A549 (cell line): ENCODE data around the gene BCL2L11. TPM values are rescaled to one million over a fixed set of nuclear protein-coding genes. Genes with fewer than 3 reads are reported as not detected.

Source experiments
- ATAC-seq, 2 experiments: fragments of 200-7000 bp in 1 of 2; fragments of >200 bp in 1 of 2; cut with Nextera tagmentation in 1 of 2; cut with Tn5 transposase in 1 of 2; 3 replicates each; pipeline versions ENCODE4 v1.8.0 to v1.9.1; 2018 to 2020; ENCODE audit warnings: mild to moderate bottlenecking in 1 of 2, moderate library complexity in 1 of 2
- CTCF ChIA-PET: fragments of 300-600 bp; sonication (Branson Sonifier 250); formaldehyde crosslinking; extraction: SDS; loops from one replicate; lab custom pipeline; 2021; ENCODE audit warnings: antibody characterized with exemption, inconsistent platforms; lab: Yijun Ruan, JAX
- POLR2A ChIA-PET: fragments of 350-600 bp; formaldehyde crosslinking; extraction: SDS; loops from one replicate; lab custom pipeline; 2021; ENCODE audit warnings: antibody characterized with exemption, inconsistent platforms; lab: Yijun Ruan, JAX
- DNase-seq, 2 experiments: peaks; one replicate each; pipeline versions ENCODE4 v3.0.0 to v3.0.0-alpha.2; 2011 to 2016; ENCODE audit warnings: low read depth in 1 of 2, low spot score in 1 of 2
- FAIRE-seq: peaks from 2 replicates; lab custom pipeline; 2011; peaks lifted over from hg19 to GRCh38; lab: Jason Lieb, UNC
- H3K27ac ChIP-seq, 2 experiments: fragments of >200 bp; sonication (Bioruptor Twin); formaldehyde crosslinking; 3 replicates each; pipeline ENCODE4 v1.5.1; 2016 to 2017
- H3K4me1 ChIP-seq: fragments of >200 bp; sonication (Bioruptor Twin); formaldehyde crosslinking; 3 replicates; pipeline ENCODE4 v1.6.1; 2016
- H3K4me2 ChIP-seq: fragments of >200 bp; sonication (Bioruptor Twin); formaldehyde crosslinking; 3 replicates; pipeline ENCODE4 v1.6.1; 2016
- H3K4me3 ChIP-seq: fragments of >200 bp; sonication (Bioruptor Twin); formaldehyde crosslinking; 3 replicates; pipeline ENCODE4 v1.5.1; 2016
- H3K9me3 ChIP-seq: fragments of >200 bp; sonication (Bioruptor Twin); formaldehyde crosslinking; 3 replicates; pipeline ENCODE4 v1.6.1; 2016
- BCL3 ChIP-seq: fragments of >200 bp; sonication (Bioruptor Twin); formaldehyde crosslinking; IDR thresholded peaks from 3 replicates; pipeline ENCODE4 v1.6.1; 2016
- BHLHE40 ChIP-seq: IDR thresholded peaks from 2 replicates; pipeline ENCODE4 v1.6.1; 2012; ENCODE audit warnings: low read depth, low read length, inconsistent platforms
- CBX2 ChIP-seq: fragments of 200-600 bp; sonication (generic); IDR thresholded peaks from 2 replicates; pipeline ENCODE4 v1.6.1; 2016; ENCODE audit warnings: low read depth, mild to moderate bottlenecking, borderline replicate concordance
- CBX8 ChIP-seq: fragments of 200-600 bp; sonication (generic); IDR thresholded peaks from 2 replicates; pipeline ENCODE4 v1.6.1; 2016
- CEBPB ChIP-seq, 2 experiments: fragments of >200 bp in 1 of 2; sonication (Bioruptor Twin) in 1 of 2; formaldehyde crosslinking in 1 of 2; IDR thresholded peaks; 2 replicates each; pipeline ENCODE4 v1.6.1; 2012 to 2016
- CHD2 ChIP-seq: fragments of 150-350 bp; IDR thresholded peaks from 2 replicates; pipeline ENCODE4 v1.6.1; 2014; ENCODE audit warnings: low read length; ENCODE audit not compliant: partially characterized antibody
- E2F6 ChIP-seq: IDR thresholded peaks from 2 replicates; pipeline ENCODE4 v1.6.1; 2012; ENCODE audit warnings: low read depth, borderline replicate concordance
- EHF ChIP-seq: fragments of 250-450 bp; sonication (Bioruptor Pico); IDR thresholded peaks from 2 replicates; pipeline ENCODE4 v1.5.0; 2020; ENCODE audit warnings: mild to moderate bottlenecking
- EP300 ChIP-seq, 2 experiments: fragments of >200 bp; sonication (Bioruptor Twin); formaldehyde crosslinking; IDR thresholded peaks; 2 replicates in 1 of 2; 3 replicates in 1 of 2; pipeline ENCODE4 v1.6.1; 2016 to 2017
- ESRRA ChIP-seq: fragments of 150-350 bp; IDR thresholded peaks from 2 replicates; pipeline ENCODE4 v1.6.1; 2014; ENCODE audit warnings: mild to moderate bottlenecking, low read length, borderline replicate concordance
- HDAC2 ChIP-seq: fragments of 200-600 bp; sonication (generic); IDR thresholded peaks from 2 replicates; pipeline ENCODE4 v1.6.1; 2016
- HEYL ChIP-seq: fragments of 250-450 bp; sonication (Bioruptor Pico); IDR thresholded peaks from 2 replicates; pipeline ENCODE4 v1.8.0; 2021; ENCODE audit warnings: mild to moderate bottlenecking, moderate library complexity
- HOXB13 ChIP-seq: fragments of 250-450 bp; sonication (Bioruptor Pico); IDR thresholded peaks from 2 replicates; pipeline ENCODE4 v1.5.0; 2020; ENCODE audit warnings: low read depth, mild to moderate bottlenecking, moderate library complexity
- MAFK ChIP-seq: fragments of 450-650 bp; IDR thresholded peaks from 2 replicates; pipeline ENCODE4 v1.6.1; 2014; ENCODE audit not compliant: partially characterized antibody
- MAX ChIP-seq: IDR thresholded peaks from 2 replicates; pipeline ENCODE4 v1.6.1; 2012
- MAZ ChIP-seq: fragments of 150-350 bp; IDR thresholded peaks from 2 replicates; pipeline ENCODE4 v1.6.1; 2014; ENCODE audit warnings: antibody characterized with exemption, low read depth, low read length, borderline replicate concordance
- NR3C1 ChIP-seq: fragments of >200 bp; sonication (Bioruptor Twin); formaldehyde crosslinking; IDR thresholded peaks from 3 replicates; pipeline ENCODE4 v1.6.1; 2017
- POLR2AphosphoS2 ChIP-seq: conservative IDR thresholded peaks from 2 replicates; pipeline ENCODE4 v1.6.1; 2012; ENCODE audit warnings: low read length, improper control_type of control experiment, inconsistent platforms
- RARB ChIP-seq: fragments of 250-450 bp; sonication (Bioruptor Pico); IDR thresholded peaks from 2 replicates; pipeline ENCODE4 v1.8.0; 2021; ENCODE audit warnings: mild to moderate bottlenecking, moderate library complexity
- REST ChIP-seq: fragments of 200-600 bp; sonication (generic); IDR thresholded peaks from 2 replicates; pipeline ENCODE4 v1.6.1; 2016; ENCODE audit warnings: antibody characterized with exemption, mild to moderate bottlenecking, moderate library complexity
- TP53 ChIP-seq: fragments of 250-450 bp; sonication (Bioruptor Pico); IDR thresholded peaks from 2 replicates; pipeline ENCODE4 v1.5.0; 2021; ENCODE audit warnings: mild to moderate bottlenecking, moderate library complexity
- USF2 ChIP-seq: fragments of 450-650 bp; IDR thresholded peaks from 2 replicates; pipeline ENCODE4 v1.6.1; 2014; ENCODE audit warnings: antibody characterized with exemption
- ZC3H11A ChIP-seq: fragments of 450-650 bp; IDR thresholded peaks from 2 replicates; pipeline ENCODE4 v1.6.1; 2014; ENCODE audit warnings: antibody characterized with exemption, mild to moderate bottlenecking
- ZFP36 ChIP-seq: fragments of 450-650 bp; IDR thresholded peaks from 2 replicates; pipeline ENCODE4 v1.6.1; 2014; ENCODE audit warnings: borderline replicate concordance; ENCODE audit not compliant: partially characterized antibody
- WGBS: methylation state at CpG from one replicate; pipeline ENCODE4 v1.1.6; 2017; ENCODE audit errors: missing lambda C conversion rate; 5-methylcytosine and 5-hydroxymethylcytosine counted together
- polyA plus RNA-seq, 4 experiments: library from polyadenylated mRNA; depleted of rRNA in 3 of 4; stranded (reverse); fragments of >200 nt; fragmentation: RNase III in 1 of 4; extraction: RNeasy Plus Mini Kit Qiagen cat#74134 plus additional on column Dnase treatment in 1 of 4; gene quantifications; 2 replicates in 3 of 4; 3 replicates in 1 of 4; pipeline ENCODE4 v1.2.3, GENCODE V29; 2011 to 2017
- TF ChIP-seq, protein P1 (sequence below): fragments of >200 bp; sonication (Bioruptor Twin); formaldehyde crosslinking; IDR thresholded peaks from 2 replicates; pipeline ENCODE4 v1.6.1; 2016

BCL2L11 gene
- polyA plus RNA-seq, 2 of the 4 experiments (the other 2 are of a cell fraction): 7.4 to 14.5 TPM

DNA sequence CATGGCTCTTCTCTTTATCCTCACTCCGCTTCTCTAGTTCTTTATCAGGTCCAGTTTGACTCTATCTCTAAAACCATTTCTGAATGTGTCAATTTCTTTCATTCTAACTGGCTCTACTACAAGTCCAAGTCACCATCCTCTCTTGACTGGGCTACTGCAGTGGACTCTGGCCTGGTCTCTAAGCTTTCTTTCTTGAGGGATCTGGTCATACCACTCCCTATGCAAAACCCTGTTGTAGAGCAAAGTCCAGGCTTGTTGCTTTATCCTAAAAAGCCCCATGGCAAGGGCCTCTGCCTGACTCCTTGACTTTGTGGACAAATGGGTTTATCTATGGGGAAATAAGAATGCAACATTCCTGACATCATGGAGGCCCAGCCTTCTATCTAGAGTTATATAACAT lies 87.1 kb downstream of the BCL2L11 start:
- no peak for TF ChIP-seq CBX2
- TF ChIP-seq POLR2AphosphoS2: no peak
- no peak for TF ChIP-seq MAX
- no peak for TF ChIP-seq ZFP36
- TF ChIP-seq CHD2: no peak
- no peak for TF ChIP-seq HEYL
- TF ChIP-seq ESRRA: no peak
- TF ChIP-seq HOXB13 (CRISPR knock-in tag): no peak
- no peak for TF ChIP-seq REST
- TF ChIP-seq CEBPB (IDR thresholded peaks at IDR 0.05): no peak
- no peak for TF ChIP-seq CBX8
- TF ChIP-seq MAZ: no peak
- TF ChIP-seq NR3C1: no peak
- TF ChIP-seq RARB (CRISPR knock-in tag): no peak
- TF ChIP-seq MAFK: no peak
- TF ChIP-seq BCL3: no peak
- TF ChIP-seq E2F6: no peak
- TF ChIP-seq USF2: no peak
- no peak for TF ChIP-seq HDAC2
- TF ChIP-seq EP300 (IDR thresholded peaks at IDR 0.05): no peak
- no peak overlapping the region for H3K4me3 ChIP-seq
- DNase-seq: no peak
- H3K4me2 ChIP-seq: no peak overlapping the region
- FAIRE-seq: no peak
- ChIA-PET POLR2A (no interaction called here), CTCF (no interaction called here)
- H3K4me1 ChIP-seq: no peaks in the 10 kb centered on the region
- H3K9me3 ChIP-seq: peaks cover 9% of the 10 kb centered on the region; the same call in 1 of the 3 replicates
- ATAC-seq: no peak
- WGBS: 100% methylated on average over 1 of the region's 1 CpG
- no peak overlapping the region for H3K27ac ChIP-seq

DNA sequence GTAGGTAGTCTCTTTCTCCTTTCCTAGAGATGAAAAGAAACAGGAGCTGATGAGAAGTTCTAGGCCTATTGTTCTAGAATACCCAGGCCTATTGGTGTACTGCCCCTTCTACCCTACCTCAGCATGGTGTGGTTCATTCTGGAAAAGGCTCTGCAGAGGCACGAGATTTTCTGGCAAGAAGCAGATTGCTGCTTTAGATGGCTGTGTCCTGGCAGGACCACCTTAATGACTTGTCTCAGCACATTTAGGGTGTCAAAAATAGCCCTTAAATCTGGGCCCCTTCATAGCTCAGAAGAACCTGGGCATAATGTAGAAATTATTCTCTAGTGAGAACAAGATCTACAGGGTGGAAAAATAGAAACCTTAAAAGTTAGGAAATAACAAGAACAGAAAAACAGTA lies 87.9 kb downstream of the BCL2L11 start:
- ATAC-seq (no peak), DNase-seq (no peak), FAIRE-seq (no peak)
- Histone ChIP-seq H3K4me3 (no peak overlapping the region), H3K27ac (no peak overlapping the region), H3K9me3 (peaks cover 16% of the 10 kb centered on the region; the same call in 2 of the 3 replicates), H3K4me1 (no peaks in the 10 kb centered on the region), H3K4me2 (no peak overlapping the region)
- 94% methylated on average over 1 of the region's 1 CpG for WGBS
- CTCF ChIA-PET: interaction anchor here (0.7 to 1.0 kb wide), 3 partner anchors 14 to 498 kb away, joined by 3 read pairs; no protein-coding TSS in a partner anchor
- TF ChIP-seq BHLHE40 (no peak), CBX2 (no peak), USF2 (no peak), POLR2AphosphoS2 (no peak), EHF (CRISPR knock-in tag) (no peak), ZC3H11A (no peak), TP53 (no peak)
- TF ChIP-seq, protein P1, sequence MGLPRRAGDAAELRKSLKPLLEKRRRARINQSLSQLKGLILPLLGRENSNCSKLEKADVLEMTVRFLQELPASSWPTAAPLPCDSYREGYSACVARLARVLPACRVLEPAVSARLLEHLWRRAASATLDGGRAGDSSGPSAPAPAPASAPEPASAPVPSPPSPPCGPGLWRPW: no peak
- POLR2A ChIA-PET: no interaction called here
